CD4-positive, alpha-beta T cell treated with Interleukin-1 beta for 1 hour (primary cell): ENCODE results near the gene C1orf74.

ENCODE experiments used
- DNase-seq, 2 donors: peaks; one replicate each; pipeline ENCODE4 v3.0.0-alpha.2; 2020 to 2022

C1orf74 gene

GRCh38 chr1:209784265-209785169 lies at the start of gene C1orf74:
C1orf74 (minus strand) TSS chr1:209784559; CDS start chr1:209783634, 925 bp downstream.
- DNase-seq = peak; percentile 98

- no peak for DNase-seq
Measured at GRCh38 chr1:209831615-209832014, 47.3 kb upstream of the C1orf74 start.

DNA sequence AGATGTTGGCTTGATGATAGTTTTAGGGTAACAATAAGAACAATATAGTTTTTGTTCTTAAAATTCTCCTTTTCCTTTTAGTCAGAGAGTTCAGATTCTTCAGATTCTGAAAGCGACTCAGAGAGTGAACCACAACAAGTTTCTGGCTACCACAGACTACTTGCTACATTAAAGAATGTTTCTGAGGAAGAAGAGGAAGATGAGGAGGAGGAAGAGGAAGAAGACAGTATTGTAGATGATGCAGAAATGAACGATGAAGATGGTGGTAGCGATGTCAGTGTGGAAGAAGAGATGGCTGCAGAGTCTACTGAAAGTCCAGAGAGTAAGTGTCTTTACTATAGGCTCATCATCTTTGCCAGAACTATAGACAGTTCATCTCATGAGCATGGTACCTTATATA lies 46.4 kb upstream of the C1orf74 start:
- DNase-seq = no peak

DNA sequence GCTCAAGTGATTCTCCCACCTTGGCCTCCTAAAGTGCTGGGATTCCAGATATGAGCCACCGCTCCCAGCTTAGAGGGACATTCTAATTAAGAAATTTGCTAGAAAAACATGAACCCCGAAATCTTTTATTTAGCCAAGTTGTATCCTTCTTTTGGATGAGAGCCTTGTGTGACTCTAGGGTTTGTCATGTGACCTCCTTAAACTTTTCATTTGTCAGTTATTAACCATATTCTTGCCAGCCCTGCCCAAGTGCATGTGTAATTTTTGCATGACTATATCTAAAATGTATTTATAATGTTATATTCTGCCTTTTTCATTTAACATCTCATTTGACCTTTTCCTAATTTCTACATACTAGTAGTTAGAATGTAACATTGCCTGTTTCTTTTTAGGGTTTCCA lies 45.4 kb upstream of the C1orf74 start:
- no peak for DNase-seq

DNA sequence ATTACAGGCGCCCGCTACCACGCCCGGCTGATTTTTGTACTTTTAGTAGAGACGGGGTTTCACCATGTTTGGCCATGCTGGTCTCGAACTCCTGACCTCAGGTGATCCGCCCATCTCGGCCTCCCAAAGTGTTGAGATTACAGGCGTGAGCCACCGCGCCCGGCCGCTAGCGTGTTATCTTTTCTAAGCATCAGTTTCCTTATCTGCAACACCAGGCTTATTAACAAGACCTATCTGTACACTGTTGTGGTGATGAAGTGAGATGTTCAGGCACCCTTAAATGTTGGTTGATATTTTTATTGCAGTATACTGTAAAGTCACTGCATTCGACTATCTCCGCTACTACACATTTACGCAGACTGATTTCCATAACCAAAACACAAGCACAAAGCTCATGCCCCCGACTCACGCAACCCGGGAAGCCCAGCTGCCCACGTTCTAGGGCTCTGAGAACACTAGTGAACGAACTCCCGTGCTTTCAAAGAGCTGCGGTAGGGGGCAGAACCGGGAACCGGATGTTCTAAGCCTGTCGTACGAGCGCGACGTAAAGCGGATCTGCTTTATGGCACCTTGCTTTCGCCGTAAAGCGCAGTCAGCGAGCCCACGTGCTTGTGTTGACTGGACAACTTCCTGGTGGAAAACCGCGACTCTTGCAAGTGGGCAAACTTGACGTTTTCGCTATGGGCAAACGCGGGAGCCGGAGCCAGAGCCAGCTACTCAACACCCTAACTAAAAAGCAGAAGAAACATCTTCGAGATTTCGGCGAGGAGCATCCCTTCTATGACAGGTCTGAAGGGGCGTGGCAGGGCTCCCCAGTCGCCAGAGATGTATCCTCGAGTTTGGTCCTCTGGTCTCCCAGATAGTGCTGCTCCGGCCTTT lies 43.3 kb upstream of the C1orf74 start, which contains the start of gene UTP25:
UTP25 (plus strand) TSS at position 589 of the 879 bp plus-strand sequence; CDS start at position 681, 92 bp downstream.
- DNase-seq = peak; percentile 92 to 95

GRCh38 chr1:209825591-209826434 lies 41.5 kb upstream of the C1orf74 start:
- DNase-seq = no peak

DNA sequence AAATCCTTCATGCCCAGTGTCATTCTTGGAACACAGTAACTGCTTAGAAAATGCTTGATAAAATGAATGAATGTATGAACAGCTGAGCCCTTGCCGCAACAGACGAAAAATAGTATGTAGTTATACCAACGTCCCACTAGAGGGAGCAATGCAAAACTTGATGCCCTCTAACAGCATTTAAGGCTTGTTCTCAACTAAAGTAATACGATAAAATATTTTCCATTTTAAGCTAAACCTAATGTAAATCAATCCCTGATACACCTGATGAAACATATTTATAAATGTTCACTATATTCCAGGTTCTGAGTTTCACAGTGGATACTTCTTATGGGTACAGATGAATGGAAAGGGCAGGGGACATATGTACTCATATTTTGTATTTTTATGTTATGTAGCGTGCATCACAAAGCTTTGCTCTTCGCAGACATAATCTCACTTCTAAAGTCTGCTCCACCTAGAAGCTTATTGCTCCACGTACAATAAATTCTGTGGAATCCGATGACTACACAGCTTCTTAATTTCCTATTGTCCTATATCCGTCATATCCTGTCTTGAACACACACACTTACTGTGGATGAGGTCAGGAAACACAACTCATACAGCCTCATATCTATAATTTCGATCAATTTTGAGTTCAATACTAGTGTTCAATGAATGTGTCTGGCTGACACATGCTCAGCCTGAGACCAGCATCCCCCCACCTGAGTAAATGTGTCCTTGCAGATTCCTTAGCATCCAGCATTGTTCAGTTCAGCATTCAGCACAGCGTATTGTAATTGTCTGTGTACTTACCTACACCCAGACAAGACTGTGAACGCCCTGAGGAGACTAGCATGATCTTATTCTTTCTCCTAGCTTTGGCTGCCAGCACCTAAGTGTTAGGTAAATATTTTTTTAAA lies 39.0 kb upstream of the C1orf74 start:
- peak; percentile 17 to 62 for DNase-seq

DNA sequence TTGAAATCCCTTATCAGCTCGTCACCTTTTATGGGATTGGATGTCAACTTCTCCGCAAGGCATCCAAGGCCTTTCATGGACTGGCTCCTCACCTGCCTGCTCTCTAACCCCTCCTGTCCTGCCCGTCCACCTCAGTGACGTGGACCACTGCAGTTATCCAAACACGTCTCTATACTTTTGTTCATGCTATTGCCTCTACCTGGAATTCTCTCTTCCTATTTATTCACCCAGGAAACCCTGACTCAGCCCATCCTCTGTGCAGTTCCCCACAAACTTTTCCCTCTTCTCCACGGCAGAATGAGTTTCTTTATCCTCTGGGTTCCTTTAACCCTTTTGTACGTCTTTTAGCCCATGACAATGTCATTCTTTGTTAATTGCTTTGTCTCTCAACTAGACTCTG lies 38.3 kb upstream of the C1orf74 start:
- DNase-seq = no peak

DNA sequence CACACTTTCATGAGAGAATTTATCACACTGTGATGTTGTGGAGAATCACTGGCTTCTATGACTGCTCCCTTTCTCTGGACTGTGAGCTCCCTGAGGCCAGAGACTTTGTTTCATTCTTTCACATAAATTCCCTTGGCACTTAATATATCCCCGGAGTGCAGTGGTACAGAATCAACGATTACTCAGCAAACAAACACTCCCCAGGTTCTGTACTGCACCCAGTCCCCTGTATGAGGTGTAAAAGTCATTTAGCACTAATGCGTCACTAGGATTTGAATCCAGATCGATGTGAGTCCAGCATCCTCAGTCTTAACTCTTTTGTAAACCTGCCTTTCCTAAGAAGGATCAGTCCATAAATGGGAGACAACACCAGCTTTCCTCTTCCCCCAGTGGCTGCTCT lies 36.6 kb upstream of the C1orf74 start:
- no peak for DNase-seq

GRCh38 chr1:209819058-209819457 lies 34.7 kb upstream of the C1orf74 start:
- DNase-seq = no peak

DNA sequence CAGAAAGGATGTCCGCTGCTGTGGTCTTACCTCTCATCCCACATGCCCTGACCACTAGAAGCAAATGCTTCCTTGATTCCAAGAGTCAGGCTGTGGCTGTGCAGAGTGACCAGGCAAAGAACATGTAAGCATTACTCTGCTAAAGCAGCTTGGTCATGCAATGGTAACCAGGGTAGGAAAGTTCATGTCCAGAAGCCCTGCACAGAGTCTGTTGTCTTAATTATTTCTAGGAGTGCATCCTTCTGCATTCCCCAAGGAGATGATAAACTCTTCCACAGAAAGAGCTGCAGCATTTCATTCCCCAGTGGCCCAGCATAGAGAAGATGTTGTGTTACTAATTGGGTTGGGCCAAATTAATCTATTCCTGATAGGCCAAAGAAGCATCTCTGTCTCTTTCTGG lies 33.3 kb upstream of the C1orf74 start:
- no peak for DNase-seq

DNA sequence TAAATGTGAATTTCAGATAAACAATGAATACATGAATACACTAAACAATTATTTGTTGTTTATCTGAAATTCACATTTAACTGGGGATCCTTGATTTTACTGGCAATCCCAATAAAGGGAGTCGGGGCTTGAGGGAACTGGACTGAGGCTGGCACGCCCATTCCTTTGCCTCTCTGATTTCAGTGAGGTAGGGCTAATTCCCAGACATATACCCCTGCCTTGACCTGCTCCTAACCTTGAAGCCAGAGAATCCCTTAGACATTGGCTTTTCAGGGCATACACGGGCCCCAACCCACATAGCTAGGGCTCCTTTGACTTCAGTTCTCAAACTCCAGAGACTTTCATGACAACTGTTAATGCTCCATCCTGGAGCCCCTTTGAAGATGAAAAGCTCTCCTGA lies 32.6 kb upstream of the C1orf74 start:
- no peak for DNase-seq

DNA sequence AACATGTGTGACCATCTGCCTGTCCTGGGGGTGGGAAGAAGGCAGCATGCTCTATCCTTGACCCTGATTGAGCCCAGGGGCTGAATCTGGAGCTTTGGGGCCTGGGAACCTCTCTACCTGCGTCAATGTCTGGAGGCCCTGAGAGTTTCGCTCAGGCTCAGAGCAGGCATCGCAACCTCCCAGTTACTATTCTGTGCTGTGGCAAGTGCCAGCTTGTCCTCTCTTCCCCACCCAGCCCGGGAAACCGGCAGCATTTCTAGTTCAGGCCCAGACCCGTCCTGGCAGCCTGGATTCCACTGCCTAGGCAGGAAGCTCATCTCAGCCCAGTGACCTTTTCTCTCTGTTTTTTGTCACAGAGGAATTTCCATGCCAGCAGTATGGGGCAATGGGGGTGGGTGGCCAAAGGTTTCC lies 31.6 kb upstream of the C1orf74 start:
- no peak for DNase-seq

- DNase-seq = peak in 1 of 2 donors; percentile 4
Measured at GRCh38 chr1:209815490-209815889, 31.1 kb upstream of the C1orf74 start.

GRCh38 chr1:209813902-209814301 lies 29.5 kb upstream of the C1orf74 start:
- DNase-seq = no peak

- DNase-seq = no peak
Measured at GRCh38 chr1:209810783-209811182, 26.4 kb upstream of the C1orf74 start.

- no peak for DNase-seq
Measured at GRCh38 chr1:209809611-209810010, 25.3 kb upstream of the C1orf74 start.

GRCh38 chr1:209808059-209808581 lies 23.8 kb upstream of the C1orf74 start:
- DNase-seq = no peak

- DNase-seq = no peak
Measured at GRCh38 chr1:209807509-209807908, 23.1 kb upstream of the C1orf74 start.

DNA sequence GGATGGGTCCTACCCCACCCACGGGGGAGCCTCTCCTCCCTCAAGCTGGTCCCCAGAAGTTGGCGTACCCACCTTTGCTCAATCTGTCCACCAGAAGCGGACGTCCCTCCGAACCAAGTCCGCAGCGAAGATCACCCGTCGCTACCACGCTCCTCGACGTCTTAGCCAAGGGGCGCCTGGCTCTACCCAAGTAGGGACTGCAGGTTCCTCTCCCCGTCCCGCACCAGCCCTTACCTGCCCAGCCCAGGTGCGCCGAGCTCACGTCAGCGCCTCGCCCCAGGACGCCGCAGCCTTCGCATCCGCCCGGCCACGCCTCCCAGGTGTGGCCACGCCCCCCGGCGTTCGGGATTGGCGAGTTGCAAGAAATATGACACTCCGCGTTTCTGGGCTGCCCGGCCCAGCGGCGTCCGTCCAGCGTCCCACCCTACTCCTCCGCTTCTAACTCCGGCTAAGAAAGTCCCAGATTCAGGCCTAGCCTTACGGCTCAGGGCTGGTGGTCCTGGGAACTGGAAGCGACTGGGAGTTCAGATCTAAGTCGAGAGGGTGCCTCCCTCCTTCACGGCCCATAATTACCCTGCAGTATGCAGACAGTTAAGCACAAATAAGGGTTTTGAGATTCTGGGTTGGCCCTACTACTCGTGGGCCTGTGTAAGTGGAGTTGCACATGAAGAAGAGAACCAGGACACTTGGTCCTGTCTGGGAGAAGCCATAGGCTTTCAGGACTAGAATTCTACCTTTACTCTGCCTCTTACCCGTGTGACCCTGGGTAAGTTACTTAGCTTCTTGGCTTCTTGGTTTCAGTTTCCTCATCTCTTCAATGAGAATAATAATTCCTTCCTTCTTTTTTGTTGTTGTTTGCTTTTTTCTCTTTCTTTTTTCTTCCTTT lies 21.8 kb upstream of the C1orf74 start, which contains the start of gene IRF6:
IRF6 (minus strand) TSS at position 268 of the 886 bp plus-strand sequence. CDS start 4,729 bp downstream, outside the sequence.
- peak; percentile 73 to 83 for DNase-seq
